Pancreas (tissue), 10 donors: ENCODE results near the gene DOK4. TPM values are rescaled to one million over a fixed set of nuclear protein-coding genes. Genes with fewer than 3 reads are reported as not detected.

Experiments
- ATAC-seq, 4 donors: fragments of 200-7000 bp; cut with Tn5 transposase; one replicate each; pipeline versions ENCODE4 v1.8.0 to v1.9.1; 2020; ENCODE audit warnings: mild to moderate bottlenecking in 4 of 4, moderate library complexity in 4 of 4
- DNase-seq, 6 donors: peaks; one replicate each; pipeline ENCODE4 v3.0.0-alpha.2; 2020
- FAIRE-seq: peaks from 2 replicates; lab custom pipeline; 2012; peaks lifted over from hg19 to GRCh38; lab: Jason Lieb, UNC
- H3K27ac ChIP-seq, 4 donors: fragments of 200-600 bp; sonication (generic); 1 replicate in 3 of 4; 2 replicates in 1 of 4; pipeline versions ENCODE4 v1.5.0 to v1.8.0; 2020
- H3K27me3 ChIP-seq, 4 donors: fragments of 200-600 bp; one replicate each; pipeline ENCODE4 v1.8.0; 2021
- H3K36me3 ChIP-seq, 3 donors: fragments of 200-600 bp; sonication (generic) in 1 of 3; one replicate each; pipeline versions ENCODE4 v1.5.0 to v1.8.0; 2020 to 2021
- H3K4me1 ChIP-seq, 3 donors: fragments of 200-600 bp; one replicate each; pipeline ENCODE4 v1.8.0; 2021
- H3K4me3 ChIP-seq, 4 donors: fragments of 200-600 bp; sonication (generic) in 2 of 4; one replicate each; pipeline versions ENCODE4 v1.5.0 to v1.8.0; 2020 to 2021
- H3K9me3 ChIP-seq, 4 donors: fragments of 200-600 bp; one replicate each; pipeline ENCODE4 v1.8.0; 2021
- WGBS, 2 donors: extraction: QIAGEN DNeasy Blood & Tissue Kit; methylation state at CpG; one replicate each; pipeline ENCODE4 v1.1.7; 2013; 5-methylcytosine and 5-hydroxymethylcytosine counted together
- intact Hi-C, 3 donors: fragments of 100-400 bp; cut with DNase I; formaldehyde crosslinking; loops; one replicate each; pipeline versions ENCODE4 v1.11.1 to v1.14.2; 2022
- polyA plus RNA-seq, 2 donors: library from polyadenylated mRNA; stranded (reverse); fragments of 200-250 nt; gene quantifications; one replicate each; pipeline ENCODE4 v1.2.3, GENCODE V29; 2013
- total RNA-seq, 6 donors: library from RNA; stranded (reverse); fragmentation: NEBNext Ultra II Directional in 4 of 6; extraction: Animal tissue kit (Norgen Biotek cat#: 25700) in 4 of 6; gene quantifications; one replicate each; pipeline versions ENCODE4 v1.2.1 to v1.2.4, GENCODE V29; 2021 to 2023
- TF ChIP-seq, protein P1 (sequence below), 4 donors: fragments of 200-600 bp; sonication (generic) in 3 of 4; IDR thresholded peaks; one replicate each; pipeline versions ENCODE4 v1.5.0 to v1.8.0; 2021; ENCODE audit warnings: antibody characterized with exemption in 4 of 4
- donor health status: healthy with polysubstance abuse.
- donor health status: DM: no; HTN: no; CAD: no; lungs with moderate emphysema.
- donor health status: DM: no; HTN: no; CAD: no.
- donor health status: control.
- donor health status: control.
- donor health status: Bipolar disorder and iron deficiency.
- donor health status: DM: yes; HTN: yes; CAD: no.
- donor health status: DM: no; HTN: no; CAD: no.
- donor health status: DM: no; HTN: no; CAD: no.
- donor health status: DM: yes; HTN: yes; CAD: no.

The DOK4 gene
- total and polyA plus RNA-seq, 8 donors = 9.2 to 26.4 (median 15.5) TPM

DNA sequence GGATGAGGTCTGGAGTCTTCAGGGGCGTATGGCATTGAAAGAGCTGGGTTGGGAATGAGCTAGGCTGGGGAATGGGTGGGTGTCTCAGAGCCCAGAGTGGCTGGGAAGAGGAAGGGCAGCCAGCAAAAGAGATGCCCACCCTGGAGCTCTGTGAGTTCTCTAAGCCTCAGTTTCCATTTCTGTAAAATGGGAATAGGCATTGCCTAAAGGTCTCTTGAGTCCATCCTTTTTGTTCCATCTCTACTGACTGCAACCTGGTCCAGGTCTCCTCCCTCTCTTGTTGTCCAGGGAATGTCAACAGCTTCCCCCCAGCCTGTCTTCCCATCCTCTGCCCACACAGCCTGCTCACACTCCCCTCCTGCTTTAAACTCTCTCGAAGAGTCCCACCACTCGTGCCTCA, 30.5 kb upstream of the DOK4 start:
- FAIRE-seq (no peak), DNase-seq (peak in 1 of 6 donors; percentile 5), ATAC-seq (no peak)
- TF ChIP-seq, protein P1, sequence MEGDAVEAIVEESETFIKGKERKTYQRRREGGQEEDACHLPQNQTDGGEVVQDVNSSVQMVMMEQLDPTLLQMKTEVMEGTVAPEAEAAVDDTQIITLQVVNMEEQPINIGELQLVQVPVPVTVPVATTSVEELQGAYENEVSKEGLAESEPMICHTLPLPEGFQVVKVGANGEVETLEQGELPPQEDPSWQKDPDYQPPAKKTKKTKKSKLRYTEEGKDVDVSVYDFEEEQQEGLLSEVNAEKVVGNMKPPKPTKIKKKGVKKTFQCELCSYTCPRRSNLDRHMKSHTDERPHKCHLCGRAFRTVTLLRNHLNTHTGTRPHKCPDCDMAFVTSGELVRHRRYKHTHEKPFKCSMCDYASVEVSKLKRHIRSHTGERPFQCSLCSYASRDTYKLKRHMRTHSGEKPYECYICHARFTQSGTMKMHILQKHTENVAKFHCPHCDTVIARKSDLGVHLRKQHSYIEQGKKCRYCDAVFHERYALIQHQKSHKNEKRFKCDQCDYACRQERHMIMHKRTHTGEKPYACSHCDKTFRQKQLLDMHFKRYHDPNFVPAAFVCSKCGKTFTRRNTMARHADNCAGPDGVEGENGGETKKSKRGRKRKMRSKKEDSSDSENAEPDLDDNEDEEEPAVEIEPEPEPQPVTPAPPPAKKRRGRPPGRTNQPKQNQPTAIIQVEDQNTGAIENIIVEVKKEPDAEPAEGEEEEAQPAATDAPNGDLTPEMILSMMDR (IDR thresholded peaks at IDR 0.05) = no peak
- no peak overlapping the region for H3K27ac ChIP-seq
- H3K36me3 ChIP-seq = no peaks in the 10 kb centered on the region
- H3K4me3 ChIP-seq = no peak overlapping the region
- H3K27me3 ChIP-seq = no peaks in the 10 kb centered on the region
- 88 to 94% methylated on average over 3 of the region's 3 CpGs for WGBS, 2 donors
- no peaks in the 10 kb centered on the region for H3K4me1 ChIP-seq
- H3K9me3 ChIP-seq = no peaks in the 10 kb centered on the region
- intact Hi-C loops = loop anchor here in 2 of 3 donors (5.0 to 10.0 kb wide), 3 partner anchors 92 to 214 kb away; no protein-coding TSS in a partner anchor

DNA sequence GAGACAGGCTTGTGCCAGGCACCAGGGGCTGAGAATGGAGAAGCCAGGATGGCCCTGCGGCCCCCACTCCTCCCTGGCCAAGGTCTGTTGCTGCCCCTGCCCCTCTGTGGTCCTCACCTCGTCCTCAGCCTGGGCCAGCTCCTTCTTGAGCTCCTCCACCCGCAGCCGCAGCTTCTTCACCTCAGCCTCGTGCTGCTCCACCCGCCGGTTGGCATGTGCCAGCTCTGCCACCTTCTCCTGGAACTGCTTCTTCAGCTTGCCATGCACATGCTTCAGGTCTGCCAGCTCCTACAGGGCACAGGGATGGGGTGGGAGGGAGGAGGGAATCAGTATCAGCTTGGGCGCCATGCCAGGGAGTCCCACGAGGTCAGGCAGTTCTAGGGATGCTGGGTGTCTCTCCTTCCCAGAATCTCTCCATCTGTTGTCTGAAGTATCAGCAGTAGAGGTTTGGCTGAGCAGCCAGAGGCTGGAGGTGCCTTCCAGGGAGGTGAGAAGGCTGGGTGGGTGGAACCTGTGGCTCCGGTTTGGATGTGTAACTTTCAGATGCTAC, 30.0 kb upstream of the DOK4 start:
- no peak for ATAC-seq
- H3K36me3 ChIP-seq = no peaks in the 10 kb centered on the region
- FAIRE-seq = no peak
- no peaks in the 10 kb centered on the region for H3K4me1 ChIP-seq
- TF ChIP-seq, protein P1 (IDR thresholded peaks at IDR 0.05) = no peak
- H3K9me3 ChIP-seq = no peaks in the 10 kb centered on the region
- WGBS, 2 donors = 83 to 87% methylated on average over 10 of the region's 10 CpGs
- peak in 1 of 6 donors; percentile 10 for DNase-seq
- no peak overlapping the region for H3K4me3 ChIP-seq
- intact Hi-C loops = loop anchor here in 2 of 3 donors (5.0 to 10.0 kb wide), 3 partner anchors 91 to 214 kb away; no protein-coding TSS in a partner anchor
- no peak overlapping the region for H3K27ac ChIP-seq
- no peaks in the 10 kb centered on the region for H3K27me3 ChIP-seq

DNA sequence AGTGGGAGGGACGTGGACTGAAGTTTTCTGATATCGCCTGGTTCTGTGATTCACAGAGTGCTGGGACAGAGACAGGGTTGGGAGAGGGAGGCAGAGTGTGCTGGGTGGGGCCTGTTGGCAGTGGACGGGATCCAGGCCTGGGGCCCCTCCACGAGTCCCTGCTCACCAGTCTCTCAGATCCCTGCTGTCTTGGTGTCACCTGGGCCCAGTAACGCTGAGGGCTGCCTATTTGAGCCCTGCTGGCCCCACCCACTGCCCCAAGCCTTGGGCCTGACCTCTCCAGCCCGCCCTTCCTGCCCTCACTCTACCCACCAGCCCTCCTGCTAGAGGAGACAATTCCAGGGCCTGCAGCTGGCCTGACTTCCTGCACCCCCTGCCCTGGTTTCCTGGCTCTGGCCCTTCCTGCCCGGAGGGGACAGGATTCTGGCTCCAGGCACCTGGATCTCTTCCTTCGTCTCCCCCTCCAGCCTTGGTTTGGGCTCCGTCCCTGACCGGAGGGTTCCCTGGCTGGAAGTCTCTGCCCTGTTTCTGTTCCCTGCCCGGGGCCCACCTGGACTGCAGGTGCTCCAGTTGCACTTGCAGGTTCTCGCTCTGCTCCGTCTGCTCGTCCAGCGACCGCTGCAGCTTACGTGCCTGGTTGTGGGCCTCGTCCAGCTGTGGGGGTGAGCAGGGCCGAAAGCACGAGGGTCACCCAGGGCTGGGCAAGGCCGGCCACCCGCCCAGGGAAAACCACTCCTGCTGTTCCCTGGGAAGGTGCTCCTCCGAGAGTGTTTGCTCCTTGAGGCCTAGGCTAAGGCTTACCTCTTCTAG, 28.7 kb upstream of the DOK4 start:
- Histone ChIP-seq H3K4me1 (no peaks in the 10 kb centered on the region), H3K4me3 (no peak overlapping the region), H3K27ac (no peak overlapping the region), H3K9me3 (no peaks in the 10 kb centered on the region), H3K27me3 (no peaks in the 10 kb centered on the region), H3K36me3 (no peaks in the 10 kb centered on the region)
- DNase-seq (peak in 1 of 6 donors; percentile 12), ATAC-seq (no peak), FAIRE-seq (no peak)
- 89 to 91% methylated on average over 22 to 23 of the region's 23 CpGs for WGBS, 2 donors
- intact Hi-C loops = loop anchor here in 2 of 3 donors (5.0 to 10.0 kb wide), 3 partner anchors 90 to 213 kb away; no protein-coding TSS in a partner anchor
- TF ChIP-seq, protein P1 (IDR thresholded peaks at IDR 0.05) = no peak

DNA sequence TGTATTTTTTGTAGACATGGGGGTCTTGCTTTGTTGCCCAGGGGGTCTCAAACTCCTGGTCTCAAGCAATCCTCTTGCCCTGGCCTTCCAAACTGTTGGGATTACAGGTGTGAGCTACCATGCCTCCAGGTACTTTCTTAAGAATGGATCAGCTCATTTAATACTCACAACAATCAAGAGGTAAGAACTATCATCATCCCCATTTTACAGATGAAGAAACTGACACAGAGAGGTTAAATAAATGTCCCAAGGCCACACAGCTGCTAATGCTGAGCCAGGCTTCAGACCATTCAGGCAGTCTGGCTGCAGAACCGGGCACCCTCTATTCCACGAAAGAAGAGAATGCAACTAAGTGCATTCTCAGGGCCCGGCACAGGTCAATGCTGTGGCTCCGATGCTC, 28.1 kb upstream of the DOK4 start:
- no peaks in the 10 kb centered on the region for H3K4me1 ChIP-seq
- H3K4me3 ChIP-seq = no peak overlapping the region
- no peak for FAIRE-seq

More for the DNA sequence above, 28.1 kb upstream of the DOK4 start:
- H3K36me3 ChIP-seq = no peaks in the 10 kb centered on the region
- DNase-seq (no peak), ATAC-seq (no peak)
- intact Hi-C loops = loop anchor here in 2 of 3 donors (10.0 kb wide), 2 partner anchors 90 to 210 kb away; no protein-coding TSS in a partner anchor
- TF ChIP-seq, protein P1 (IDR thresholded peaks at IDR 0.05) = no peak
- no peaks in the 10 kb centered on the region for H3K9me3 ChIP-seq
- WGBS, 2 donors = 88 to 91% methylated on average over 4 of the region's 4 CpGs
- no peak overlapping the region for H3K27ac ChIP-seq
- H3K27me3 ChIP-seq = no peaks in the 10 kb centered on the region
